Neuron (in vitro differentiated cells): ENCODE data around the gene PIK3CA.
"Not testable (repeated sequence)": the region's sequence is repeated elsewhere in the genome, so short reads cannot be mapped to it uniquely, and the experiment has no call there.

ENCODE experiments used
- H2AFZ ChIP-seq: one replicate; pipeline ENCODE4 v1.6.1; 2013; ENCODE audit warnings: low read depth, mild to moderate bottlenecking, inconsistent platforms, low read length, moderate library complexity
- H3K27me3 ChIP-seq: one replicate; pipeline ENCODE4 v1.6.1; 2013; ENCODE audit warnings: low read length; ENCODE audit not compliant: insufficient read depth
- H3K36me3 ChIP-seq: one replicate; pipeline ENCODE4 v1.6.1; 2013; ENCODE audit warnings: low read length; ENCODE audit not compliant: insufficient read depth
- H3K4me1 ChIP-seq: one replicate; pipeline ENCODE4 v1.6.1; 2013; ENCODE audit warnings: low read length; ENCODE audit not compliant: insufficient read depth
- H3K4me3 ChIP-seq: 2 replicates; pipeline ENCODE4 v1.5.1; 2013; ENCODE audit warnings: mild to moderate bottlenecking, low read length, moderate library complexity
- H3K9me3 ChIP-seq: one replicate; pipeline ENCODE4 v1.6.1; 2013; ENCODE audit warnings: low read length

Gene PIK3CA

DNA sequence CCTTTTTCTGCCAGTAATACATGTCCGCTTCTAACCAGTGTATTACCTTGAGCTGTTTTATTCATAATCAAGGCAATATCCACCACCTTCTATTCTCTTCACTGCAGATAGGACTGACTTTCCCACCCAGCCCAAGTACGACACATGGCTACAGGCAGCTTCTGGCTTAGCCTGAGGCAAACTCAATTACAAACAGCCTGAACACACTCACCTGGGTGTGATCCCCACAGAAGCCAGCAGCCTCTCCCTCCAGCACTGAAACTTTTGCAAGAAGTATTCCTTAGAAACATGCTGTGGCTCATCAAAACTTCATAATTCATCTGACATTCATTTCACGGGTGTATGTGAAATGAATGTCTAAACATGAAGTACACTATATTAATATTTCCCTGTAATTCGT, 116.3 kb downstream of the PIK3CA start:
- Histone ChIP-seq H3K9me3 (peaks cover 3% of the 10 kb centered on the region), H3K4me1 (no peaks in the 10 kb centered on the region), H2AFZ (no peak overlapping the region), H3K36me3 (no peaks in the 10 kb centered on the region), H3K4me3 (no peak overlapping the region), H3K27me3 (no peaks in the 10 kb centered on the region)

DNA sequence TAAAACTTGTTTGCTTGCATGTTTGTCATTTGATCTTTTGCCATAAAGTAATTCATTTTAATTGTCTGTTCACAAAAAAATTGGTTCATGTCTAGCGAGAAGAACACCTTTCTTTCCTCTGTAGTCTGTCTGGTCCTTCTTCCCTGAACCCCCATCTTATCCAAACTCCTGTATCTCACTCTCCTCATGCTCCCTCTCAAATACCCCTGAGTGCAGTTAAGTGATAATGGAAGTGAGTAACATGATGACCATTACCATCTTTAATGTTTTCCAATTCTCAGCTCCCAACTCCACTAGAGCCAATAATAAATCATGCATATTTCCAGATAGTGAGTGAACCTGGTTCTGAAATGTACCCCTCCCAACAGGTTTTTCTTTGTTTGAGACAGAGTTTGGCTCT, 116.9 kb downstream of the PIK3CA start:
- H2AFZ ChIP-seq = no peak overlapping the region
- H3K27me3 ChIP-seq = no peaks in the 10 kb centered on the region
- H3K4me1 ChIP-seq = no peaks in the 10 kb centered on the region
- no peaks in the 10 kb centered on the region for H3K36me3 ChIP-seq
- no peaks in the 10 kb centered on the region for H3K9me3 ChIP-seq
- no peak overlapping the region for H3K4me3 ChIP-seq

DNA sequence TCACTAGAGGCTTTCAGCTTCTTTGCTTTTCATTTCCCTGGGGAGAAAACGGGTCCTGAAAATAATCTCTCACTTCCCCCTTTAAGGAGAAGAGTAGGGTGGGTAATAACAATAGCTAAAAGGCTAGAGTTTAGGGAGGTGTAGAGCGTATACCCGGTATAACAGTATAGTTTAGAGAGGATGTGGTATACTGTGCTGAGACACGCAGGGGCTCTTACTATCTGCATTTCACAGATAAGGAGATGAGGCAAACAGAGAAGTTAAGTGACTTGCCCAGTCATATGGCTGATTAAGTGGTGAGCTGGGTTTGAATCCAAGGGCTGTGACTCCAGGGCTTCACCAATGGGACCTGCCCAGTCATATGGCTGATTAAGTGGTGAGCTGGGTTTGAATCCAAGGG, 117.7 kb downstream of the PIK3CA start:
- H2AFZ ChIP-seq = no peak overlapping the region
- no peaks in the 10 kb centered on the region for H3K36me3 ChIP-seq
- H3K4me3 ChIP-seq = no peak overlapping the region
- no peaks in the 10 kb centered on the region for H3K4me1 ChIP-seq
- no peaks in the 10 kb centered on the region for H3K9me3 ChIP-seq
- H3K27me3 ChIP-seq = no peaks in the 10 kb centered on the region

DNA sequence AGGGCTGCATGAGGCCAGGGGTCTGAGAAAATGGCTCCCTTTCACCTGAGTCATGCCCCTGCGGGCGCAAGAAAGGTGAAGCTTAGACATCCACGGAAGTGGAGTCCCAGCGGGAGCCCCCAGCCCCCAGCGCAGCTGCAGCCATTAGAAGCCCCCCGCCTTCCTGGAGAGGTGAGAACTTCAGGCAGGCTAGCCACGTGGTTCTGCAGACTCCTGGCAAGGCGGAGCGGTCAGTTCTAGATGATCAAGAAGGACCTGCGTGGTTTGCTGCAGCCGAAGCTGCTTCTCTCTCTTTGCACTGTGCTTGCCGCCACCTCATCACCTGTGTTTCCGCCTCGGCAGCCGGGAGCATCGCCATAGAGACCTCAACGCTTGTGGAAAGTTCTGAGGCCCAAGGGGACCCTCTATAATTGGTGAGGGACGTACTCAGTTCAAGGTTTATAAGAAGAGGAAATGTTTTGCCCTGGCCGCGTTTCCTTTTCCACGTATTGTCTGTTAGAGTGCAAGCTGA, 118.6 kb downstream of the PIK3CA start:
- H3K36me3 ChIP-seq = no peaks in the 10 kb centered on the region
- H3K9me3 ChIP-seq = no peaks in the 10 kb centered on the region
- H3K4me1 ChIP-seq = no peaks in the 10 kb centered on the region
- H3K4me3 ChIP-seq = no peak overlapping the region
- no peak overlapping the region for H2AFZ ChIP-seq
- no peaks in the 10 kb centered on the region for H3K27me3 ChIP-seq

DNA sequence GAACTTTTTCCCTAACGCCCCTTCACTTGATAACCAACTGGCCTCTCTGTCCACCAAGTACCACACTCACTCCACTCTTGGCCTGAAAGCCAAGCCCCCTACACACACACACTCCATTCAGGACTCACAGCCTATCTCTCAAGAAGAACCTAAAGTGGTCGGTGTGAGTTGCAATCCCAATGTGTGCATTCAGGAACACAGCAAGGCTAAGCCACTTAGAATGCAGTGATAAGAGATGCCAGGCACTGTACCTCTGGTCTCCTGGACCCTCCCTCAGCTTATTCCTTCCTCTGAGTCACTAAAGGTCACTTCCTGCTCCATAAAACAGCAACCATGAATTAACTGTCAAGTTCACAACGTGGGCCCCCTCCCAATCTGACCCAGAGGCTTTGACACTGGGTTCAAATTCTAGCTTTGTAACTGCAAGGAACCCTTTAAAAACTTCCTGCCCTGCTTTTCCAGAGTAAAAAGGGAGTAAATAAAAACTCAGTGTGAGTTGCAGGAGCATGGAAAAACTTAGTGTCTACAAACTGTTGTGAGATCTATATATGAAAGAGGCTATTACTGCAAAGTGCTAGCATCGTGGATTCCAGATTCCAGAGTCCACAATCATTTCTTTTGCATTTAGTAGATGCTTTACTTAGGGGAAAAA, 120.4 kb downstream of the PIK3CA start:
- Histone ChIP-seq H3K4me1 (no peaks in the 10 kb centered on the region), H3K27me3 (no peaks in the 10 kb centered on the region), H3K36me3 (no peaks in the 10 kb centered on the region), H2AFZ (peak overlapping the region; percentile 13), H3K4me3 (no peak overlapping the region), H3K9me3 (no peaks in the 10 kb centered on the region)

DNA sequence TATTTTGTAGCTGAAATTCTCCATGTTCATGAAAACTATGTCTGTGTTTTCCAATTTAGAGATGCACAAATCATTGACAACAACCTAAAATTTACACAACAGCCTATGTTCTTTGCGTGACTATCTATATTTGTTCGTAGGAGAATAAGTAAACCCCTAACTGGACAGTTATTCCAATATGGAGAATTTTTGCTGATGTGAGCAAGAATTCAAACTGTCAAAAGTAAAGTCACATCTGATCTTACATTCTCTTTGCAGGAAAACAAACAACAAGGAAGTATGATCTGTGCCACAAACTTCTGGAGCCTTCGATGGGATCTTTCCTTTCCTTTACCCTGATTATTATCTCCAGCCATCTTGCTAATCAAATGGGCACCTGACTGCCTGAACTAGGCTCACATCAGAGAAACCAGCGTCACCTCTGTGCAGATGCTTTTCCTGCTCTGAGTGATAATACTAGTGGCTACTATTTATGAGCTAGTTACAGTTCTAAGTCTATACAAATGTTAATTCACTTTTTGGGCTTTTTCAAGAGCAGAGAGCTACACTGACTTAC, 121.1 kb downstream of the PIK3CA start:
- H3K36me3 ChIP-seq = no peaks in the 10 kb centered on the region
- H3K9me3 ChIP-seq = no peaks in the 10 kb centered on the region
- H2AFZ ChIP-seq = no peak overlapping the region
- H3K4me1 ChIP-seq = no peaks in the 10 kb centered on the region
- no peak overlapping the region for H3K4me3 ChIP-seq
- no peaks in the 10 kb centered on the region for H3K27me3 ChIP-seq

DNA sequence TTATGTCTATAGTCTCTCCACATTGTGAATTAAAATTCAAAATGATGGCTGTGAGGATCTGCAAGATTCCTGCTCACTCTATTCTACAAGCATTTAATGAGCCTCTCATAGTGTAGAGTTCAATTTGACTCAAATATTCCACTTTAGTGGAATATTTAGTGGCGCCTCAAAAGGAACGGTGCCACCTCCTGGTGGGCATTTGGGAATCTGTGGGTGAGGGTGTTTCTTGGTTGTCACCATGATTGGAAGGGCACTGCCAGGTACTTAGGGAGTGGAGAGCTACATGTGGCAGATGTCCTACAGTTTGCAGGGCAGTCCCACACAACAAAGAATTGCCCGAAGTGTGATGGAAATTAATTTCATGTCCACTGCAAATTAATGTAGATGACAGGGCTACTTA, 124.2 kb downstream of the PIK3CA start:
- H3K4me1 ChIP-seq = no peaks in the 10 kb centered on the region
- no peaks in the 10 kb centered on the region for H3K9me3 ChIP-seq
- no peak overlapping the region for H3K4me3 ChIP-seq
- no peaks in the 10 kb centered on the region for H3K36me3 ChIP-seq
- H2AFZ ChIP-seq = no peak overlapping the region
- no peaks in the 10 kb centered on the region for H3K27me3 ChIP-seq

DNA sequence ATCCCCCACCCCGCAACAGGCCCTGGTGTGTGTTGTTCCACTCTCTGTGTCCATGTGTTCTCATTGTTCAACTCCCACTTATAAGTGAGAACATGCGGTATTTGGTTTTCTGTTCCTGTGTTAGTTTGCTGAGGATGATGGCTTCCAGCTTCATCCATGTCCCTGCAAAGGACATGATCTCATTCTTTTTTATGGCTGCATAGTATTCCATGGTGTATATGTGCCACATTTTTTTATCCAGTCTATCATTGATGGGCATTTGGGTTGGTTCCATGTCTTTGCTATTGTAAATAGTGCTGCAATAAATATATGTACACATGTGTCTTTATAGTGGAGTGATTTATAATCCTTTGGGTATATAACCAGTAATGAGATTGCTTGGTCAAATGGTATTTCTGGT, 126.3 kb downstream of the PIK3CA start:
- H3K36me3 ChIP-seq, H3K4me3 ChIP-seq, H2AFZ ChIP-seq, H3K27me3 ChIP-seq, H3K4me1 ChIP-seq, H3K9me3 ChIP-seq: not testable (repeated sequence)

DNA sequence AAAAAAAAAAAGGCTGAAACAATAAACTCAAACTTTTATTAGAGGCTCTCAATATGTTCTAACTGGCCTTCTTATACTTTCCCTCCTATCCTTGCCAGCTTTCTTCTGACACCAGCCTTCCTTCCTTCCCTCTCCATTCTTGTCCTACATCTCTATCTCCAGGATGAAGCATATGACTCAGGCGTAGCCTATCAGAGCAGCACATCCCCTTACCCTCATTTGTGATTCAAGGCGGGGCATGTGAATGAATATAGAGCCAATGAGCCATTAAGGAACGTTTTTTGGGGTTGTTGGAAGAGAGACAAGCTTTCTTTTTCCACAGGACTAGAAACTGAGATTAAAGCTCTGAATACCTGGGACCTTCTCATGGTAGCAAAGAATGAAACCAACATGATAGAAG, 127.8 kb downstream of the PIK3CA start:
- Histone ChIP-seq H3K27me3 (no peaks in the 10 kb centered on the region), H3K36me3 (no peaks in the 10 kb centered on the region), H3K9me3 (no peaks in the 10 kb centered on the region), H3K4me1 (no peaks in the 10 kb centered on the region), H2AFZ (no peak overlapping the region), H3K4me3 (no peak overlapping the region)

DNA sequence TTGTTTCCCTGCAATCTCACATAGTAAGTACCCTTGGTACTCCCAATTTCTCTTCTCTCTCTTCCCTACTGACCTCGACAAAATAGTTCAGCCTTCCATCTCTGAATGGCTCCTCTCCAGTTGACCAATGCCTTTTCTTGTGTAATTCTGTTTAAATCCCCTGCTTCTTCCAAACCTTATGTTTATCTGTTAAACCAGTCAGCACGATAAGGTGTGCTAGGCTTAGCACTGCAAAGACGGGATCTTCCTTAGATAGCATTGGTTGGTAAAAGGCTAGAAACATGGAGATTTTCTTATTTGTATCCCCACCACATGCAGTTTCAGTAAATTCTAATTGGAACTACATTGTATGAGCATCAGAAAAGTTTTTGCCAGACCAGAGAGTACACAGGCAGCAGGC, 128.6 kb downstream of the PIK3CA start:
- Histone ChIP-seq H2AFZ (no peak overlapping the region), H3K9me3 (no peaks in the 10 kb centered on the region), H3K27me3 (no peaks in the 10 kb centered on the region), H3K4me3 (no peak overlapping the region), H3K4me1 (no peaks in the 10 kb centered on the region), H3K36me3 (no peaks in the 10 kb centered on the region)

DNA sequence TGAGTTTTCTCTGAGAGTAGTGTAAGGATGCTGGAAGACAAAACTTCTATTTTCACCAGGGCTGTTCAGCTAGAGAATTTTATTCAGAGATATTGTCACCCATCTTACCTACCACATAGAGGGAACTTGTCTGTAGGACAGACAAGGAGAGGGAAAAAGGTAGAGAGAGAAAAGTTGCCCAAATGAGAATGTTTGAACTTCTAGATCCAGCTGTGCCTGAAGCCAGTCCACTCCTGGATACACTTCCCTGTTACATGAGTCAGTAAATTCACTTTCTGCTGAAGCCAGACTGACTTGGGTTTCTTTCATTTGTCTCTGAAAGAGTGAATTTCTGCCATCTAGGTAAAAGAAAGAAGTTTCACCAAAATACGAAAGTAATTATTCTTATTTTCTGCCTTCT, 130.0 kb downstream of the PIK3CA start:
- Histone ChIP-seq H3K4me3 (no peak overlapping the region), H3K27me3 (no peaks in the 10 kb centered on the region), H3K9me3 (no peaks in the 10 kb centered on the region)

DNA sequence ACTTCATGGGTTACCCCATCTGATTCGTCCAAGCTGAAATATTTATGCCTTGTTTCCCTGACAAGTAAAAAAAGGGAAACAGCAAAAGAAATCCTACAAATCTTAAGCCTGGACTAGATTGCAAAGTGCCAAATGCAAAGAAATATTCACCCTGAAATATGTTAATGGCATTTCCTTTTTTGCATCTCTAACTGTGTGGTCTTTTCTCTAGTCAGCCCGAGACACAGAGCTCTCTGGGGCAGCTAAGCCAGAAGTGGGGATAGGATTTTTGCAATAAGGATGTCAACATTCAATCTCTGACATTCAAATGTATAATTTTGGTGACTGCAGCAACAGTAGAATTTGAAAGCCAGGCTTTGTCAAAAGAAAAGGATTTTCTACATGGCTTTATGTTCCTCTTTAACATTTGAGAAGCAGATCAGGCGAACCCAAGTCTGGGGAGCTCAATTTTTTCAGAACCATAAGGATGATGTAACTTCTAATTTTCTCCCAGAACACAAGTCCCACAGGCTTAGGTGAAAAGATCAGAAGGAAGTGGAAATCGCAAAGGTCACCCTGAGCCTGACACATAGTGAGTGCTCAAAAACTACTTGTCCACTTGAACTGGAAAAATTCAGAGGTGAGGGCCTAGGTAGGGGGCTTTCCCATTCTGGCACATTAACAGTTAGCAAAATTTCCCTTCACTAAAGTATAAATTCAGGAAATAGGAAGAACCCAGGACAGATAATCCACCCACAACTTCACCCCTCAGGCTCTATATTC, 131.0 kb downstream of the PIK3CA start:
- Histone ChIP-seq H3K27me3 (no peaks in the 10 kb centered on the region), H3K4me1 (no peaks in the 10 kb centered on the region), H3K9me3 (no peaks in the 10 kb centered on the region), H3K36me3 (no peaks in the 10 kb centered on the region), H3K4me3 (no peak overlapping the region), H2AFZ (no peak overlapping the region)

More for the DNA sequence above, 130.0 kb downstream of the PIK3CA start:
- no peaks in the 10 kb centered on the region for H3K36me3 ChIP-seq
- H3K4me1 ChIP-seq = no peaks in the 10 kb centered on the region
- H2AFZ ChIP-seq = no peak overlapping the region

DNA sequence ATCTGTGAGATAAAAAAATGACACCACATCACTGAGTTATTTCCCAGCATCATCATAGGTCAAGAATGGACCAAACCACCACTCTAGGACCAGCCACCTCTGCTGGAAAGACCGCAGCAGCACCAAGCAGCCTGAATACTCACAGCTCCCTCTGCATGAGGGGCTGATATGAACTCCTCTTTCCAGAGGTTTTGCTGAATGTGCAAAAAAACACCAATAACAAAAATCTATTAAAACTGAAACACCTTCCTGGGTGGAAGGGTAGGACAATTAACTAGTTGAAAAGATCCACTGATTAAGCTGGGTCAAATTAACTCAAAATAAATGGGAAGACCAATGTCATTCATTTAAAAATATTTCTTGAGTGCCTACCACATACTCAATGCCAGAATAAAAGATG, 131.7 kb downstream of the PIK3CA start:
- Histone ChIP-seq H3K27me3 (no peaks in the 10 kb centered on the region), H3K9me3 (no peaks in the 10 kb centered on the region), H3K36me3 (no peaks in the 10 kb centered on the region), H3K4me3 (no peak overlapping the region), H2AFZ (no peak overlapping the region), H3K4me1 (no peaks in the 10 kb centered on the region)
